GM06990 (cell line): Measurements from ENCODE around the gene CHD6.

Source experiments
- DNase-seq: peaks from one replicate; pipeline ENCODE4 v3.0.0-alpha.2; 2011; ENCODE audit not compliant: insufficient read length; ENCODE audit errors: extremely low read depth
- H3K27me3 ChIP-seq: replicated peaks from 2 replicates; pipeline ENCODE4 v1.6.0; 2011; ENCODE audit warnings: low read length; ENCODE audit not compliant: control insufficient read depth, insufficient read depth
- H3K36me3 ChIP-seq: 2 replicates; pipeline ENCODE4 v1.5.1; 2011; ENCODE audit warnings: low read length; ENCODE audit not compliant: control insufficient read depth, insufficient read depth
- H3K4me3 ChIP-seq: replicated peaks from 2 replicates; pipeline ENCODE4 v1.5.1; 2011; ENCODE audit warnings: low read depth, mild to moderate bottlenecking, control low read depth, low read length
- TF ChIP-seq, protein P1 (sequence below): IDR thresholded peaks from 2 replicates; pipeline ENCODE4 v1.5.1; 2011; ENCODE audit warnings: low read length, control low read depth, mild to moderate bottlenecking, inconsistent platforms; ENCODE audit not compliant: insufficient read depth, poor library complexity, severe bottlenecking

The CHD6 gene

DNA sequence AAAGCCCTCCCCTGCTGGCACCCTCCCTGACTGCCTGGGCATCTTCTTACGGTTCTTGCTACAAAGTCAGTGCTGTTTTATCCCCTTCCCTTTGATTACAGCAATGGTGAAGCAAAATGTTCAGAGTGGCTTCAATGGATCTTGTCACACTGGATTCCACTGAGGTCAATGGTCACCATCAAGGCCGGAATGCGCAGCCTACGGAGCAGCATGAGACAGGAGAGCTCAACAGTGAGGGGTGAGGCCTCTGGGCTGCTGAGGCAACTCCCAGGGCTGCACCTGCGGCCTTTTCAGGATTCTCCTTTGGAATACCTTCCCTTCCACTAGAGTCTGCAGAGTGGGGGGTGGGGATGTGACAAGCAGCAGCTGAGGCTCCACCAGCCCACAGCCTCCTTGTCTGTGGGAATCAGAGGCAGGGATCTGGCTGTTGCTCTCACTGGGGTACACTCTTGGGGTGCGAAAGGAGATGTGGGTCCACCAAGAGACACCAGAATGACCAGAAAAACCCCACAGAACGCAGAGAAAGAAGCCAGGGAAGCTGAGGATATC is 211.2 kb downstream of the CHD6 start:
- TF ChIP-seq, protein P1, sequence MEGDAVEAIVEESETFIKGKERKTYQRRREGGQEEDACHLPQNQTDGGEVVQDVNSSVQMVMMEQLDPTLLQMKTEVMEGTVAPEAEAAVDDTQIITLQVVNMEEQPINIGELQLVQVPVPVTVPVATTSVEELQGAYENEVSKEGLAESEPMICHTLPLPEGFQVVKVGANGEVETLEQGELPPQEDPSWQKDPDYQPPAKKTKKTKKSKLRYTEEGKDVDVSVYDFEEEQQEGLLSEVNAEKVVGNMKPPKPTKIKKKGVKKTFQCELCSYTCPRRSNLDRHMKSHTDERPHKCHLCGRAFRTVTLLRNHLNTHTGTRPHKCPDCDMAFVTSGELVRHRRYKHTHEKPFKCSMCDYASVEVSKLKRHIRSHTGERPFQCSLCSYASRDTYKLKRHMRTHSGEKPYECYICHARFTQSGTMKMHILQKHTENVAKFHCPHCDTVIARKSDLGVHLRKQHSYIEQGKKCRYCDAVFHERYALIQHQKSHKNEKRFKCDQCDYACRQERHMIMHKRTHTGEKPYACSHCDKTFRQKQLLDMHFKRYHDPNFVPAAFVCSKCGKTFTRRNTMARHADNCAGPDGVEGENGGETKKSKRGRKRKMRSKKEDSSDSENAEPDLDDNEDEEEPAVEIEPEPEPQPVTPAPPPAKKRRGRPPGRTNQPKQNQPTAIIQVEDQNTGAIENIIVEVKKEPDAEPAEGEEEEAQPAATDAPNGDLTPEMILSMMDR: no peak
- H3K27me3 ChIP-seq: no peaks in the 10 kb centered on the region
- peaks cover 36% of the 10 kb centered on the region for H3K36me3 ChIP-seq
- H3K4me3 ChIP-seq: no peak overlapping the region
- no peak for DNase-seq

DNA sequence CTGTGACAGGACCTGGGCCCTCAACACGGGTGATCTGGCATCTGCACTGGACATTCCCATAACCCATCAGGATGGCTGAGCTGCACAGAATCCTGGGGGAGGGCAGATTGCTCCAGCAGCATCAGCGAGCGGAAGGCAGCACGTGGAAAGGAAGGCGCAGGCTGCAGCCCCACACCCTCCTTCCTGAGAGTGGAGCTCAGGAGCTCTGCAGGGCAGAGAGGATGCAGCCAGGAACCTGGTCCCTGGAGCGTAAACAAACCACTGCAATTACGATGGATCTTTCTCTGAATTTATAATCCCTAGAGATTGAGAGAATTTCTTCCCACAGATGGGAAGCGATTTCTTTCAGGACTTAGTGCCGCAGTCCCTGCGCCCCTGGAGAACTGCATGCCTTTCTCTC is 211.8 kb downstream of the CHD6 start:
- Histone ChIP-seq H3K4me3 (no peak overlapping the region), H3K27me3 (no peaks in the 10 kb centered on the region), H3K36me3 (peaks cover 34% of the 10 kb centered on the region)
- no peak for DNase-seq
- TF ChIP-seq, protein P1: no peak

DNA sequence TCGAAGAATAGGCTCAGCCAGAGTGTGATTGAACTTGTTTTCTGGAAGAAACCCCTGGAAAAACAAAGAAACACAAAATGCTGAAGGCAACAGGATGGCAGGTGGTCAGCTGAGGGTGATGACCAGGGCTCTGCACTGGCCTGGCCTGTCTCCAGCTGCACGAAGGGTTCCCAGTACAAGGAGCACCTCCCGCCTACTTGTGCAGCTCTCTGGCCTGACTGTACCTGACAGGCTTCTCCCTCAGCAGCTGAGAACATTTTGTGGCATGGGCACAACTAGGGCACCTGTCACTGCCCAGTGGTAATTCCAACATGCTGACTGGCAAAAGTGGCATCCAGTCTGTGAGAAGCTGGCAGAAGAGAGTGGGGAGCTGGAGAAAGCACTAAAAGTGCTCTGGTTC is 212.7 kb downstream of the CHD6 start:
- Histone ChIP-seq H3K27me3 (no peaks in the 10 kb centered on the region), H3K4me3 (no peak overlapping the region), H3K36me3 (peaks cover 32% of the 10 kb centered on the region)
- no peak for DNase-seq
- TF ChIP-seq, protein P1: no peak

DNA sequence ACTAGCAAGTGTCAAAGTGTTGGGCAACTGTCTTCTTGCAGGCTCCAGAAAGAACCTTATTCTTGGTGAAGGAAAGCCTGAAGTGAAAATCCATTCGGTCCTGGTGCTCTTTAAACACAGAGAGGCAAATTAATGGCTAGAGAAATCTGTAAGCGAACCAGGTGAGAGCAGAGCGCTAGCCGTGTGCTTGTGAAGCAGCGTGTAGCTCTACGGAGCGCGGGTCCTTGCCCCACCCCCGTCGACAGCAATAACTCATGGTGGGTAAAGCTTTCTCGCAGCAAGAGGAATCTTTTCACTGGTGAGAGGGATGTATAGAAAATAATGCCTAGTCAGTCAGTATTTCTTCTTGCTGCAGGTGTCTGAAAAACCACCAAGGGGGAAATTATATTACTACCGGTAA is 214.6 kb downstream of the CHD6 start:
- DNase-seq: no peak
- no peaks in the 10 kb centered on the region for H3K27me3 ChIP-seq
- TF ChIP-seq, protein P1: no peak
- no peak overlapping the region for H3K4me3 ChIP-seq
- H3K36me3 ChIP-seq: peaks cover 25% of the 10 kb centered on the region

DNA sequence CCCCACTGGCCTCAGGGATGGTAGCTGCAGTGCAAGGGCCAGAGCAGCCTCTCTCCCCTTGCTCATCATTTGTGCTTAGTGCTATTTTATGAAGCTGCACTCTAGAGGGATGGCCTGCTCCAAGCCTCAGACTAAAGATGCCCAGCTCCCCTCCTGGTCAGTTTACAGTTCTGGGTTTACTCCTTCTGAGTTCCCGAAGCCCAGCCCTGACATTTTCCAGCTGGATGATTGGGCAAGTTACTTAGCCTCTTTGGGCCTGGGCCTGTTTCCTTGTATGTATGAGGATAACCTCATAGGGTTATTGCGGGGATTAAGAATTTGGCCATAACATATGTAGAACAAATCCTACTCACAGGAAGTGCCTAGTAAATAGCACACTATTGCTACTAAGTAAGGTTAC is 219.8 kb downstream of the CHD6 start:
- no peaks in the 10 kb centered on the region for H3K27me3 ChIP-seq
- TF ChIP-seq, protein P1: no peak
- no peak overlapping the region for H3K4me3 ChIP-seq
- H3K36me3 ChIP-seq: peaks cover 1% of the 10 kb centered on the region; the same call in 1 of the 2 replicates
- DNase-seq: no peak
